PC-3 (cell line): ENCODE measurements around the gene PCYT2. TPM values are rescaled to one million over a fixed set of nuclear protein-coding genes. Genes with fewer than 3 reads are reported as not detected.

Experiments
- ATAC-seq: fragments of 200-7000 bp; cut with Tn5 transposase; 2 replicates; pipeline ENCODE4 v1.9.1; 2020; ENCODE audit warnings: mild to moderate bottlenecking, moderate library complexity
- BruUV-seq: library from RNA; stranded (reverse); fragments of 400-500 nt; replicated peaks from 2 replicates; lab custom pipeline; 2021; lab: Mats Ljungman, UMichigan
- CTCF ChIA-PET: fragments of 300-600 bp; sonication (Branson Sonifier 250); formaldehyde crosslinking; loops from one replicate; lab custom pipeline; 2022; ENCODE audit warnings: antibody characterized with exemption; lab: Charles Lee
- POLR2A ChIA-PET: fragments of 300-600 bp; sonication (Branson Sonifier 250); formaldehyde crosslinking; loops from one replicate; lab custom pipeline; 2022; ENCODE audit warnings: antibody characterized with exemption; ENCODE audit not compliant: unreplicated experiment; lab: Charles Lee
- DNase-seq: peaks from one replicate; pipeline ENCODE4 v3.0.0-alpha.2; 2015
- H2AFZ ChIP-seq: fragments of 300-600 bp; sonication (generic); 2 replicates; pipeline ENCODE4 v1.6.0; 2016; ENCODE audit warnings: antibody characterized with exemption, low read length
- H3F3A ChIP-seq: fragments of 300-600 bp; sonication (generic); one replicate; pipeline ENCODE4 v1.6.0; 2017; ENCODE audit warnings: antibody characterized with exemption, low read length, control low read depth, mild to moderate bottlenecking; ENCODE audit not compliant: unreplicated experiment
- H3K27ac ChIP-seq: fragments of 300-600 bp; sonication (generic); 2 replicates; pipeline ENCODE4 v1.5.1; 2016; ENCODE audit warnings: mild to moderate bottlenecking, low read length
- H3K27me3 ChIP-seq: fragments of 300-600 bp; sonication (generic); 2 replicates; pipeline ENCODE4 v1.6.1; 2016; ENCODE audit warnings: low read length, mixed read lengths
- H3K36me3 ChIP-seq: fragments of 300-600 bp; sonication (generic); 2 replicates; pipeline ENCODE4 v1.6.1; 2016; ENCODE audit warnings: low read depth, mixed run types, low read length, mixed read lengths
- H3K4me1 ChIP-seq: fragments of 300-600 bp; sonication (generic); 2 replicates; pipeline ENCODE4 v1.5.1; 2016; ENCODE audit warnings: low read length; ENCODE audit not compliant: insufficient read depth
- H3K4me2 ChIP-seq: fragments of 300-600 bp; sonication (generic); 2 replicates; pipeline ENCODE4 v1.6.0; 2016; ENCODE audit warnings: low read length
- H3K4me3 ChIP-seq: fragments of 300-600 bp; sonication (generic); 2 replicates; pipeline ENCODE4 v1.5.1; 2016; ENCODE audit warnings: mild to moderate bottlenecking, low read length, mixed read lengths
- H3K79me2 ChIP-seq: fragments of 300-600 bp; sonication (generic); 2 replicates; pipeline ENCODE4 v1.6.1; 2017; ENCODE audit warnings: low read length, mixed read lengths
- H3K9ac ChIP-seq: fragments of 300-600 bp; sonication (generic); 2 replicates; pipeline ENCODE4 v1.6.0; 2016; ENCODE audit warnings: mild to moderate bottlenecking, low read length
- H3K9me2 ChIP-seq: fragments of 300-600 bp; sonication (generic); replicated peaks from 2 replicates; pipeline ENCODE4 v1.6.1; 2016; ENCODE audit warnings: mixed run types, low read length, mixed read lengths
- H3K9me3 ChIP-seq: fragments of 300-600 bp; sonication (generic); 2 replicates; pipeline ENCODE4 v1.6.1; 2016; ENCODE audit warnings: low read length, mixed read lengths
- H4K20me1 ChIP-seq: fragments of 300-600 bp; sonication (generic); 2 replicates; pipeline ENCODE4 v1.6.1; 2016; ENCODE audit warnings: low read length, mixed read lengths
- CTCF ChIP-seq: fragments of 300-600 bp; sonication (generic); conservative IDR thresholded peaks from 2 replicates; pipeline ENCODE4 v1.5.1; 2017; ENCODE audit warnings: antibody characterized with exemption, low read depth, mild to moderate bottlenecking, low read length
- EZH2 ChIP-seq: fragments of 300-600 bp; sonication (generic); IDR thresholded peaks from one replicate; pipeline ENCODE4 v1.6.1; 2017; ENCODE audit warnings: antibody characterized with exemption, mild to moderate bottlenecking, low read length; ENCODE audit not compliant: unreplicated experiment
- EZH2phosphoT487 ChIP-seq: fragments of 300-600 bp; sonication (generic); IDR thresholded peaks from 2 replicates; pipeline ENCODE4 v1.6.1; 2018; ENCODE audit warnings: mild to moderate bottlenecking, antibody characterized with exemption, low read length, borderline replicate concordance
- intact Hi-C: fragments of 100-400 bp; cut with micrococcal nuclease; formaldehyde crosslinking; loops from 2 replicates; pipeline ENCODE4 v1.9.0; 2023
- total RNA-seq: library from RNA; depleted of rRNA; stranded (reverse); fragments of >200 nt; gene quantifications from 2 replicates; pipeline ENCODE4 v1.2.3, GENCODE V29; 2014

The PCYT2 gene
- total RNA-seq, 1 experiment from 2014 or later, result 33.3 TPM

GRCh38 chr17:81865358-81865732, 45.9 kb downstream of the PCYT2 start:
- Histone ChIP-seq H3K4me1 (peaks cover 57% of the 10 kb centered on the region), H3K79me2 (peaks cover 51% of the 10 kb centered on the region), H3K4me3 (no peak overlapping the region), H3K27ac (no peak overlapping the region), H3K27me3 (no peaks in the 10 kb centered on the region), H4K20me1 (peaks cover 6% of the 10 kb centered on the region; the same call in 1 of the 2 replicates), H3F3A (peaks cover 22% of the 10 kb centered on the region), H3K36me3 (peaks cover 16% of the 10 kb centered on the region; the same call in 1 of the 2 replicates), H3K4me2 (no peak overlapping the region), H3K9ac (no peak overlapping the region), H3K9me3 (no peaks in the 10 kb centered on the region), H3K9me2 (no peaks in the 10 kb centered on the region), H2AFZ (no peak overlapping the region)
- ATAC-seq (no peak), DNase-seq (no peak)
- TF ChIP-seq EZH2phosphoT487 (no peak), CTCF (no peak), EZH2 (no peak)
- ChIA-PET POLR2A (interaction anchor here (0.5 to 0.6 kb wide), 2 partner anchors 52 to 126 kb away, joined by 3 to 4 read pairs; no protein-coding TSS in a partner anchor), CTCF (no interaction called here)
- BruUV-seq, result no TSS peak
- intact Hi-C loops, result no loop called here

DNA sequence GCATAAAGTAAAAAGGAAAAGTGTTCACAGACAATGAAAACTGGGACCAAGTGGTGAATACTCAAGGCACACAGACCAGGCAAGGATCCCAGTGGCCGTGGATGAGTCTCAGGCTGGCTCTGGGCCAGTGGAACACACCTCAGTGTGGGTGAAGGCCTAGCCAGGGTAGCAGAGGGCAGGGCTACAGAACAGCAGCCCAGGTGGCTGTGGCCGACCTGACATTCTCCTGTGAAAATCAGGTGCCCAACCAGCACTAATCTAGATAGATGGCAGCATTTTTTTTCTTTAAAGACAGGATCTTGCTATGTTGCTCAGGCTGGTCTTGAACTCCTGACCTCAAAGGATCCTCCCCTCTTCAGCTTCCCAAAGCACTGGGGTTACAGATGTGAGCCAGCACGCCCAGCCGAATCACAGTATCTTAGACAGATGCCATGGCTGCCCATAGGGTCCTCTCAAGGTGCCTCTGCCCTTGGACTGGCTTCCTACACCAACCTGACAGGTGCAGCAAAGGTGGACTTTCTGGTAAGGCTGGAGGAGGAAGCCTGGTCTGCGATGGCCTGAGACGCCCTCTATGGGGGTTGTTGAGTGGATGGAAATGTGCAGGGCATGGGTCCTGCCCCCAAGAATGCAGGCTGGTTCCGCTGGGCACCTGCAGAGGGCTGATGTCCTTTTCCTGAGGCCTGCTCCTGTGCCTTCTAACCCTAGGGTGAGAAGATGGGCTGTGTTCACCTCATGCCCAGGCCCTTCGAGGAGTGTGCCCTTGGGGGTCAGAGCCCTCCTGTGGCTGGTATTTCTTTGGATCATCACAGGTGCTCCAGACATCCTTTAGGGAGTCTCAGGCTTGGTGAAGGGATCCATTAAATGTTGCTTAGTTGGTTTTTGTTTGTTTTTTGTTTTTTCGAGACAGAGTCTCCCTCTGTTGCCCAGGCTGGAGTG, 47.1 kb downstream of the PCYT2 start:
- Histone ChIP-seq H3K4me3 (no peak overlapping the region), H2AFZ (no peak overlapping the region), H3K9ac (no peak overlapping the region), H3F3A (peaks cover 21% of the 10 kb centered on the region), H4K20me1 (peaks cover 12% of the 10 kb centered on the region), H3K79me2 (peaks cover 52% of the 10 kb centered on the region), H3K4me2 (peak overlapping the region; percentile 10; the same call in 1 of the 2 replicates), H3K9me3 (no peaks in the 10 kb centered on the region), H3K9me2 (no peaks in the 10 kb centered on the region), H3K36me3 (peaks cover 15% of the 10 kb centered on the region; the same call in 1 of the 2 replicates), H3K27ac (no peak overlapping the region), H3K27me3 (no peaks in the 10 kb centered on the region), H3K4me1 (peaks cover 44% of the 10 kb centered on the region)
- CTCF ChIA-PET, result no interaction called here
- ATAC-seq (no peak), DNase-seq (no peak)
- TF ChIP-seq CTCF (0 out of 2 replicates have a peak, but pooled peaks have one; percentile 27), EZH2phosphoT487 (no peak)
- POLR2A ChIA-PET, result interaction anchor here (0.6 kb wide), 1 partner anchor 353 kb away, joined by 3 read pairs; no protein-coding TSS in a partner anchor
- intact Hi-C loops, result no loop called here
- no TSS peak for BruUV-seq
